HCT116 (cell line): Measurements from ENCODE around the gene FAM167B. TPM values are rescaled to one million over a fixed set of nuclear protein-coding genes. Genes with fewer than 3 reads are reported as not detected.

ENCODE experiments used
- ATAC-seq: fragments of 200-7000 bp; cut with Tn5 transposase; 2 replicates; pipeline ENCODE4 v1.9.1; 2020; ENCODE audit warnings: mild to moderate bottlenecking, moderate library complexity
- BruUV-seq: library from RNA; stranded (reverse); fragments of 400-500 nt; replicated peaks from 2 replicates; lab custom pipeline; 2021; lab: Mats Ljungman, UMichigan
- CTCF ChIA-PET: fragments of 300-600 bp; sonication (Branson Sonifier 250); formaldehyde crosslinking; loops from one replicate; lab custom pipeline; 2021; ENCODE audit warnings: antibody characterized with exemption; lab: Charles Lee
- POLR2A ChIA-PET: fragments of 300-600, 350-600 bp; sonication (Branson Sonifier 250); formaldehyde crosslinking; loops from one replicate; lab custom pipeline; 2021; ENCODE audit warnings: antibody characterized with exemption; lab: Charles Lee
- RAD21 ChIA-PET, 2 experiments: fragments of 300-600 bp; sonication (Branson Sonifier 250); formaldehyde crosslinking; loops; one replicate each; lab custom pipeline; 2023; ENCODE audit warnings: low total read pairs in 2 of 2; ENCODE audit not compliant: uncharacterized antibody in 2 of 2, unreplicated experiment in 2 of 2, low non-redundant PET in 1 of 2; lab: Charles Lee
- DNase-seq: peaks from one replicate; pipeline ENCODE4 v3.0.0-alpha.2; 2010; ENCODE audit warnings: low read depth, low spot score
- H2AFZ ChIP-seq: fragments of 200-600 bp; shearing (Covaris generic), sonication (generic); 2 replicates; pipeline ENCODE4 v1.6.1; 2017; ENCODE audit warnings: low read depth, mixed run types, mixed read lengths, antibody characterized with exemption, low read length; ENCODE audit not compliant: poor library complexity, severe bottlenecking
- H3K27ac ChIP-seq: 2 replicates; pipeline ENCODE4 v1.5.1; 2012; ENCODE audit warnings: low read depth, low read length
- H3K27me3 ChIP-seq: fragments of 200-600 bp; sonication (generic); 2 replicates; pipeline ENCODE4 v1.6.1; 2016; ENCODE audit warnings: mixed run types, low read length, mixed read lengths; ENCODE audit not compliant: insufficient read depth
- H3K36me3 ChIP-seq, 2 experiments: fragments of 200-500 bp in 1 of 2; fragments of 200-600 bp in 1 of 2; sonication (Bioruptor generic) in 1 of 2; sonication (generic) in 1 of 2; 2 replicates each; pipeline versions ENCODE4 v1.5.1 to v1.6.1; 2014 to 2016; ENCODE audit warnings: low read length in 2 of 2, inconsistent platforms in 1 of 2, mixed read lengths in 1 of 2, mixed run types in 1 of 2; ENCODE audit not compliant: insufficient read depth in 2 of 2, control insufficient read depth in 1 of 2
- H3K4me1 ChIP-seq, 2 experiments: fragments of 200-600 bp in 1 of 2; sonication (generic) in 1 of 2; 2 replicates each; pipeline versions ENCODE4 v1.5.1 to v1.6.1; 2012 to 2017; ENCODE audit warnings: low read length in 2 of 2, inconsistent platforms in 1 of 2, mild to moderate bottlenecking in 1 of 2, mixed read lengths in 1 of 2, mixed run types in 1 of 2, moderate library complexity in 1 of 2; ENCODE audit not compliant: insufficient read depth in 2 of 2, control insufficient read depth in 1 of 2
- H3K4me2 ChIP-seq: fragments of 200-600 bp; sonication (generic); 2 replicates; pipeline ENCODE4 v1.6.1; 2017; ENCODE audit warnings: mixed run types, low read length, mixed read lengths
- H3K4me3 ChIP-seq, 2 experiments: fragments of 200-600 bp in 1 of 2; sonication (generic) in 1 of 2; replicated peaks in 1 of 2; 2 replicates each; pipeline ENCODE4 v1.5.1; 2011 to 2016; ENCODE audit warnings: low read length in 2 of 2, control low read depth in 1 of 2, low read depth in 1 of 2, mild to moderate bottlenecking in 1 of 2, mixed read lengths in 1 of 2, mixed run types in 1 of 2
- H3K79me2 ChIP-seq: fragments of 200-600 bp; sonication (generic); 2 replicates; pipeline ENCODE4 v1.6.1; 2017; ENCODE audit warnings: mild to moderate bottlenecking, mixed run types, low read length, moderate library complexity, mixed read lengths; ENCODE audit not compliant: insufficient read depth
- H3K9ac ChIP-seq: fragments of 200-600 bp; sonication (generic); 2 replicates; pipeline ENCODE4 v1.6.1; 2016; ENCODE audit warnings: low read length, mixed read lengths
- H3K9me2 ChIP-seq: fragments of 200-600 bp; sonication (generic), shearing (Covaris generic); 2 replicates; pipeline ENCODE4 v1.6.1; 2017; ENCODE audit warnings: mixed run types, mild to moderate bottlenecking, moderate library complexity; ENCODE audit not compliant: insufficient read depth
- H3K9me3 ChIP-seq, 2 experiments: fragments of 200-500 bp in 1 of 2; fragments of 200-600 bp in 1 of 2; sonication (Bioruptor generic) in 1 of 2; sonication (generic) in 1 of 2; 2 replicates each; pipeline ENCODE4 v1.6.1; 2014 to 2017; ENCODE audit warnings: low read length in 2 of 2, mixed read lengths in 2 of 2, inconsistent platforms in 1 of 2, low read depth in 1 of 2, mild to moderate bottlenecking in 1 of 2, mixed run types in 1 of 2, moderate library complexity in 1 of 2; ENCODE audit not compliant: control insufficient read depth in 1 of 2, insufficient read depth in 1 of 2
- H4K20me1 ChIP-seq: fragments of 200-600 bp; sonication (generic), shearing (Covaris generic); 2 replicates; pipeline ENCODE4 v1.6.1; 2017; ENCODE audit warnings: mixed run types, mild to moderate bottlenecking, moderate library complexity; ENCODE audit not compliant: insufficient read depth
- CEBPB ChIP-seq: IDR thresholded peaks from 2 replicates; pipeline ENCODE4 v1.6.1; 2012; ENCODE audit warnings: low read depth
- EGR1 ChIP-seq: IDR thresholded peaks from 2 replicates; pipeline ENCODE4 v1.6.1; 2012; ENCODE audit warnings: low read depth
- ELF1 ChIP-seq: IDR thresholded peaks from 2 replicates; pipeline ENCODE4 v1.6.1; 2012; ENCODE audit warnings: low read depth, borderline replicate concordance
- RAD21 ChIP-seq: IDR thresholded peaks from 2 replicates; pipeline ENCODE4 v1.6.1; 2012; ENCODE audit warnings: low read depth, mild to moderate bottlenecking
- REST ChIP-seq: IDR thresholded peaks from 2 replicates; pipeline ENCODE4 v1.6.1; 2012; ENCODE audit warnings: low read depth
- SP1 ChIP-seq: IDR thresholded peaks from 2 replicates; pipeline ENCODE4 v1.6.1; 2012; ENCODE audit warnings: low read depth
- ZNF274 ChIP-seq: fragments of 200-500 bp; sonication (Bioruptor generic); IDR thresholded peaks from 2 replicates; pipeline ENCODE4 v1.6.1; 2014; ENCODE audit warnings: mild to moderate bottlenecking, low read depth, low read length, inconsistent platforms
- intact Hi-C: fragments of 100-400 bp; cut with micrococcal nuclease; formaldehyde crosslinking; loops from 2 replicates; pipeline ENCODE4 v1.10.0; 2022
- total RNA-seq: library from RNA; stranded (reverse); gene quantifications from one replicate; pipeline ENCODE4 v1.2.1, GENCODE V29; 2021; ENCODE audit not compliant: unreplicated experiment

The FAM167B gene
- total RNA-seq, 1 experiment from 2014 or later: 0.42 TPM

DNA sequence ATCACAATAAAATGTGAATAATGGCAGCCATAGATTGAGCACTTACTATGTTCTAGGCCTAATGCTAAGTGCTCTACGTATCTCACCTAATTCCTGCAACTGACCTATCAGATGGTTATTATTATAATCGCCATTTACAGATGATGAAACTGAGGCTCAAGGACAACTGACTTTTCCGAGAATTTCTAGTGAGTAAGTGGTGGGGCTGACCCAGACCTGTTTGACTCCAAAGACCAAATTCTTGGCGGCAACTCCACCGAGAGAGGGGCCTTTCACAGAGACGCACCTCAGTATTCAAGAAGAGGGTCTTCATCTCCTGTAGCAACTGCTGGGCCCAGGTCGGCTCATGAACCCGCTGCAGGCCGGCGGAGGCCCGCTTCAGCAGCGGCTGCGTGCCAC is 25.4 kb upstream of the FAM167B start:
- H3K27ac ChIP-seq: peak overlapping the region; percentile 68
- H3K27me3 ChIP-seq: no peaks in the 10 kb centered on the region
- peak overlapping the region; percentile 96 to 99 for H3K4me3 ChIP-seq
- H3K9me2 ChIP-seq: no peaks in the 10 kb centered on the region
- TF ChIP-seq ZNF274: no peak
- TF ChIP-seq EGR1: no peak
- no peak for TF ChIP-seq CEBPB
- TF ChIP-seq SP1: no peak
- no peak for TF ChIP-seq ELF1
- TF ChIP-seq REST: no peak
- no peak for TF ChIP-seq RAD21
- TF ChIP-seq, all 23 proteins: peak for 0
- intact Hi-C loops: no loop called here
- Histone ChIP-seq H3K9ac (peak overlapping the region; percentile 99), H3K36me3 (peaks cover 13 to 23% of the 10 kb centered on the region in 2 experiments; a peak in 3 of 4 replicates), H3K79me2 (peaks cover 43% of the 10 kb centered on the region), H2AFZ (no peak overlapping the region), H3K4me2 (peak overlapping the region; percentile 96), H3K4me1 (peaks cover 15 to 35% of the 10 kb centered on the region in 2 experiments), H3K9me3 (no peaks in the 10 kb centered on the region), H4K20me1 (no peaks in the 10 kb centered on the region)
- DNase-seq (no peak), ATAC-seq (no peak; the same call in 1 of the 2 replicates)
- BruUV-seq: TSS peak; percentile 48
- ChIA-PET CTCF (interaction anchor here (0.7 to 1.0 kb wide), 2 partner anchors 27 to 114 kb away, joined by 3 read pairs; partner anchors contain the start of gene MARCKSL1), RAD21 (interaction anchor here in 1 of 2 experiments (0.7 kb wide), 1 partner anchor 20 kb away, joined by 3 read pairs; no protein-coding TSS in a partner anchor), POLR2A (no interaction called here)
